Stimulated activated CD4-positive, alpha-beta T cell treated with anti-CD3 and anti-CD28 coated beads, Interleukin-12 subunit alpha, Interleukin-12 subunit beta, amount 100 ng/mL, for 4 hours (primary cell): ENCODE data around the gene BRINP1.

ENCODE experiments used
- DNase-seq: peaks from one replicate; pipeline ENCODE4 v3.0.0-alpha.2; 2020

Gene BRINP1

GRCh38 chr9:119368681-119369581, at the start of gene BRINP1:
Gene BRINP1, minus strand, starts transcription at chr9:119369435. Its CDS starts 56,080 bp downstream, at chr9:119313355.
- DNase-seq = no peak

GRCh38 chr9:119418721-119419120, 49.5 kb upstream of the BRINP1 start:
- no peak for DNase-seq

GRCh38 chr9:119416793-119417192, 47.6 kb upstream of the BRINP1 start:
- DNase-seq = no peak

- DNase-seq = no peak
These were observed 43.2 kb upstream of the BRINP1 start for GRCh38 chr9:119412399-119412798.

- no peak for DNase-seq
These were observed 40.3 kb upstream of the BRINP1 start for GRCh38 chr9:119409552-119409951.

- DNase-seq = no peak
These were observed 31.4 kb upstream of the BRINP1 start for GRCh38 chr9:119400606-119401005.

- no peak for DNase-seq
These were observed 29.1 kb upstream of the BRINP1 start for GRCh38 chr9:119398350-119398749.

- no peak for DNase-seq
These were observed 22.6 kb upstream of the BRINP1 start for GRCh38 chr9:119391878-119392277.

- DNase-seq = no peak
These were observed 6.7 kb upstream of the BRINP1 start for GRCh38 chr9:119375892-119376291.

- no peak for DNase-seq
These were observed 3.7 kb upstream of the BRINP1 start for GRCh38 chr9:119372951-119373350.

- DNase-seq = peak; percentile 1
These were observed 1.6 kb upstream of the BRINP1 start for GRCh38 chr9:119370816-119371215.

GRCh38 chr9:119369680-119370366, 588 bp upstream of the BRINP1 start:
- no peak for DNase-seq

GRCh38 chr9:119368179-119368578, 1.1 kb downstream of the BRINP1 start:
- DNase-seq = no peak

GRCh38 chr9:119367683-119368075, 1.6 kb downstream of the BRINP1 start:
- DNase-seq = no peak

- DNase-seq = no peak
These were observed 2.1 kb downstream of the BRINP1 start for GRCh38 chr9:119366909-119367682.

GRCh38 chr9:119365291-119366027, 3.8 kb downstream of the BRINP1 start:
- no peak for DNase-seq

GRCh38 chr9:119360237-119360636, 9.0 kb downstream of the BRINP1 start:
- DNase-seq = no peak

GRCh38 chr9:119357336-119358096, 11.7 kb downstream of the BRINP1 start:
- DNase-seq = no peak

GRCh38 chr9:119349351-119349825, 19.8 kb downstream of the BRINP1 start:
- no peak for DNase-seq

- no peak for DNase-seq
These were observed 25.9 kb downstream of the BRINP1 start for GRCh38 chr9:119343059-119343990.

- DNase-seq = no peak
These were observed 30.2 kb downstream of the BRINP1 start for GRCh38 chr9:119339056-119339455.
